Placental pericyte (primary cell): ENCODE results near the gene ARHGAP4. TPM values are rescaled to one million over a fixed set of nuclear protein-coding genes. Genes with fewer than 3 reads are reported as not detected.

ENCODE experiments used
- total RNA-seq: library from RNA; depleted of rRNA; stranded (reverse); fragments of >200 nt; gene quantifications from 2 replicates; pipeline ENCODE4 v1.2.3, GENCODE V29; 2012

Gene ARHGAP4
- 1.1 and 2.9 TPM in 2 replicates for total RNA-seq

GRCh38 chrX:153925739-153926551 is at the start of gene ARHGAP4:
TSS of gene ARHGAP4 (minus strand) at chrX:153926264. CDS start at chrX:153926202, 62 bp downstream.

GRCh38 chrX:153972368-153973126 is 46.5 kb upstream of the ARHGAP4 start, which contains the start of gene TMEM187:
TSS of gene TMEM187 (plus strand) at chrX:153972754. CDS start at chrX:153982063, 9,309 bp downstream.

GRCh38 chrX:153971450-153972367 is 45.6 kb upstream of the ARHGAP4 start, which contains the start of gene HCFC1:
TSS of gene HCFC1 (minus strand) at chrX:153971818. CDS start at chrX:153970840, 978 bp downstream.

GRCh38 chrX:153944140-153944799 is 18.2 kb upstream of the ARHGAP4 start, which contains the start of gene RENBP:
TSS of gene RENBP (minus strand) at chrX:153944643. CDS start at chrX:153944610, 33 bp downstream.

GRCh38 chrX:153934762-153935325 is 8.8 kb upstream of the ARHGAP4 start, which contains the start of gene NAA10:
TSS of gene NAA10 (minus strand) at chrX:153935037. CDS start at chrX:153934904, 133 bp downstream.

DNA sequence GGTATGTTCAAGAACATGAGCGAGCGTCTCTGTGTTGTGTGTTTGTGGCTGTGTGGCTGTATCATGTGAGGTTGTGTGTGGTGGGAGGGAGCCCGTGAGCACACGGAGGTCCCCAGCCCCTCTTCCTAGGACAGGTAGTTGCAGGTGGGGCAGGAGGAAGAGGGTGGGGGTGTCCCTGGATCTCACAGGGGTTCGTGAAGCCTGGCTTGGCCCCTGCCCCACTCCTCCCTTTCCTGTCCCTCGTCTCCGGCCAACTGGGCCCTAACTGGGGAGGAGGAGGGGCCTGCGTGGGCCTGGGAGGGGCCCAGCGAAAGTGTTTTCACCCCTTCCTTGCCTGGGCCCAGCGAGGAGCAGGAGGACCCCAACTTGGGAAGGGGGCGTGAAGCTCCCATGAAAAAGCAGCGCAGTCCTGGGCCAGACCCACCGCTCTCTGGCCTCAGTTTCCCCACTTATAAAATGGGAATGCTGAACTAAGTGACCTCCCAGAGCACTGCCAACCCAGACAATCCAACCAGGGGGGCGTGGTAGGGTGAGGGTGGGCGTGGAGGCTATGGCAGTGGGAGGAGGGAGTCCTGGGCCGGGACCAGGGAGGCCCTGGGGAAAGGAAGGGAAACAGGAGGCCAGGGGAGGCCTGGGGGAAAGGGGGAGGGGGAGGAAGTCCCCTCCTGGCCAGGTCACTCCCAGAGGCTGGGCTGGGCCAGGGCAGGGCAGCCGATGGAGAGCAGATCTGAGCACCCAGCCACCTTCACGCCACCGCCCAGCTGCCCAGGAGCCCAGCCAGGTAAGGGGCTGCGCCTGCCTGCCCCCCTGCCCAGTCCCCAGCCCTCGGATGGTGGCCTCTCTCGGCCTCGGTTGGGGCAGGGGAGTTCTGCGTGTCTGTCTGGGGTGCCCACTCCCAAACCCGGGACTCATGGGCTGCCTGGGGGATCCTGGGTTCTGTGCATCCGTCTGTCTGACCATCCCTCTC is 21.8 kb downstream of the ARHGAP4 start, which contains the start of gene AVPR2:
Gene AVPR2, plus strand, starts transcription at position 683 of the 967 bp plus-strand sequence. CDS start 473 bp downstream, outside the sequence.

DNA sequence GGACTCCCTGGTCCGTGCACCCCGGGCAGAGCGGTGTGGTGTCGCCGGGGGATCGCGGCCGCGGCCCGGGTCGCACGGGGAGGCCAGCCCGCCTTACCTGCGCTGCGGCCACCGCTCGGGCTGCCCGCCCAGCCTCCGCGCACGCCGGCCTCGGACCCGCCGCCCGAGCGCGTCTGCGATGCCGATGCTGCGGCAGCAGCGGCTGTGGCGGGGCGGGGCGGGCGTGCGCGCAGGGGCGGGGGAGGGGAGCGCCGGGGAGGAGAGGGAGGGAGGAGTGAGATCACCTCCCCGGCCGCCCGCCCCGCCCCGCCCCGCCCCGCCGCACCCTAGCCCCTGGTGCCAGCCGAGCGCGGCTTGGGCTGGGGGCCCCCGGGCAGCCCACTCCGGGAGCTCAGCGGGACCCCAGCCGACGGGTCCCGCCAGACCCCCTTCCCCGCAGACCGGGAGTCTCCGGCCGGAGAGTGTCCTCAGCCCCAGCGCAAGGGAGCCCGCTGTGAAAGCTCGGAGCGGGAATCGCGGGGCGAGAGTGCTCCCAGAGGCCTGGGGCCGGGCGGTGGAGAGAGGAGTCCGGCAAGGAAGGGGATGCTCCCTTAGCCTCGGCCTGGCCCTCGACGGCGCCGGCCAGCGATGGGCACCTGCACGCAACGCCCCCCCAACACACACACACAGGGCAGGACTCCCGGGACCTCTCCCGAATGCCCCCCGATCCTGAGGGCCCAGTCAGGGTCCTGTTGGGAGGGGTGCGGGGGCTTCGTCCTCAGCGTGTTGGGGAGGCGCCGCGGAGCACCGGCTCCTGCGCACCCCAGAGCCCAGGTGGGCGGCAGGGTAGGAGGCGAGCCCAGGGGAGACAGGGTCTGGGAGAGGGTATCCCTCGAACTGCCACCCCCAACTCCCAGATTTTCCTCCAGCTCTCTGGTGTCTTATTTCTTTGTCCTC is 39.8 kb downstream of the ARHGAP4 start, which contains the start of gene L1CAM:
Gene L1CAM, minus strand, starts transcription at position 206 of the 936 bp plus-strand sequence. CDS start 10,337 bp downstream, outside the sequence.

Other genes starting within 250 kb of the ARHGAP4 start
- gene SLC6A8, start 238.3 kb downstream of the ARHGAP4 start, total RNA-seq, result 10.0 and 16.4 TPM in 2 replicates
- gene BCAP31, start 201.9 kb downstream of the ARHGAP4 start, total RNA-seq, result 141 and 153 TPM in 2 replicates
- gene ABCD1, start 201.4 kb downstream of the ARHGAP4 start, total RNA-seq, result 18.6 and 22.0 TPM in 2 replicates
- gene PLXNB3, start 162.0 kb downstream of the ARHGAP4 start, total RNA-seq, result 4.0 and 4.6 TPM in 2 replicates
- gene SRPK3, start 145.2 kb downstream of the ARHGAP4 start, total RNA-seq, result 0.44 and 1.7 TPM in 2 replicates
- 64.6 and 81.2 TPM in 2 replicates for gene IDH3G, start 131.9 kb downstream of the ARHGAP4 start, total RNA-seq
- gene SSR4, start 131.6 kb downstream of the ARHGAP4 start, total RNA-seq, result 101 and 182 TPM in 2 replicates
- 0.14 TPM in 1 of 2 replicates, not detected in the other for gene PDZD4, start 95.7 kb downstream of the ARHGAP4 start, total RNA-seq
- gene L1CAM, start 40.1 kb downstream of the ARHGAP4 start, total RNA-seq, result 0.88 and 18.2 TPM in 2 replicates
- gene AVPR2, start 21.6 kb downstream of the ARHGAP4 start, total RNA-seq, result not detected in 2 replicates
- gene NAA10, start 8.8 kb upstream of the ARHGAP4 start, total RNA-seq, result 81.8 and 123 TPM in 2 replicates
- 3.6 and 6.6 TPM in 2 replicates for gene RENBP, start 18.4 kb upstream of the ARHGAP4 start, total RNA-seq
- gene HCFC1, start 45.6 kb upstream of the ARHGAP4 start, total RNA-seq, result 31.7 and 51.8 TPM in 2 replicates
- gene TMEM187, start 46.5 kb upstream of the ARHGAP4 start, total RNA-seq, result 5.9 and 8.0 TPM in 2 replicates
- gene IRAK1, start 93.6 kb upstream of the ARHGAP4 start, total RNA-seq, result 117 and 144 TPM in 2 replicates
- 31.5 and 33.5 TPM in 2 replicates for gene MECP2, start 171.5 kb upstream of the ARHGAP4 start, total RNA-seq
- not detected in 2 replicates for gene OPN1LW, start 218.0 kb upstream of the ARHGAP4 start, total RNA-seq